BLaER1 (cell line): ENCODE results near the gene RNF208.
A peak's percentile ranks its signal among the peaks of the same experiment; 100 is the strongest.

Experiments used
- H3K27ac ChIP-seq: shearing (Covaris generic); formaldehyde crosslinking; 2 replicates; pipeline ENCODE4 v1.8.1; 2022
- H3K27me3 ChIP-seq: shearing (Covaris generic); formaldehyde crosslinking; 2 replicates; pipeline ENCODE4 v1.8.1; 2022
- H3K36me3 ChIP-seq: shearing (Covaris generic); formaldehyde crosslinking; 2 replicates; pipeline ENCODE4 v1.8.1; 2022
- H3K4me1 ChIP-seq: shearing (Covaris generic); formaldehyde crosslinking; 2 replicates; pipeline ENCODE4 v1.8.1; 2022
- H3K4me2 ChIP-seq: shearing (Covaris generic); formaldehyde crosslinking; 2 replicates; pipeline ENCODE4 v1.8.1; 2022
- H3K4me3 ChIP-seq: shearing (Covaris generic); formaldehyde crosslinking; 2 replicates; pipeline ENCODE4 v1.8.1; 2022
- H3K9ac ChIP-seq: shearing (Covaris generic); formaldehyde crosslinking; 2 replicates; pipeline ENCODE4 v1.8.1; 2022
- H3K9me3 ChIP-seq: shearing (Covaris generic); formaldehyde crosslinking; 2 replicates; pipeline ENCODE4 v1.8.1; 2022
- H4K20me1 ChIP-seq: shearing (Covaris generic); formaldehyde crosslinking; 2 replicates; pipeline ENCODE4 v1.8.1; 2022
- Cebpa-rat ChIP-seq: shearing (Covaris generic); IDR thresholded peaks from 2 replicates; pipeline ENCODE4 v1.8.1; 2022

RNF208 gene

DNA sequence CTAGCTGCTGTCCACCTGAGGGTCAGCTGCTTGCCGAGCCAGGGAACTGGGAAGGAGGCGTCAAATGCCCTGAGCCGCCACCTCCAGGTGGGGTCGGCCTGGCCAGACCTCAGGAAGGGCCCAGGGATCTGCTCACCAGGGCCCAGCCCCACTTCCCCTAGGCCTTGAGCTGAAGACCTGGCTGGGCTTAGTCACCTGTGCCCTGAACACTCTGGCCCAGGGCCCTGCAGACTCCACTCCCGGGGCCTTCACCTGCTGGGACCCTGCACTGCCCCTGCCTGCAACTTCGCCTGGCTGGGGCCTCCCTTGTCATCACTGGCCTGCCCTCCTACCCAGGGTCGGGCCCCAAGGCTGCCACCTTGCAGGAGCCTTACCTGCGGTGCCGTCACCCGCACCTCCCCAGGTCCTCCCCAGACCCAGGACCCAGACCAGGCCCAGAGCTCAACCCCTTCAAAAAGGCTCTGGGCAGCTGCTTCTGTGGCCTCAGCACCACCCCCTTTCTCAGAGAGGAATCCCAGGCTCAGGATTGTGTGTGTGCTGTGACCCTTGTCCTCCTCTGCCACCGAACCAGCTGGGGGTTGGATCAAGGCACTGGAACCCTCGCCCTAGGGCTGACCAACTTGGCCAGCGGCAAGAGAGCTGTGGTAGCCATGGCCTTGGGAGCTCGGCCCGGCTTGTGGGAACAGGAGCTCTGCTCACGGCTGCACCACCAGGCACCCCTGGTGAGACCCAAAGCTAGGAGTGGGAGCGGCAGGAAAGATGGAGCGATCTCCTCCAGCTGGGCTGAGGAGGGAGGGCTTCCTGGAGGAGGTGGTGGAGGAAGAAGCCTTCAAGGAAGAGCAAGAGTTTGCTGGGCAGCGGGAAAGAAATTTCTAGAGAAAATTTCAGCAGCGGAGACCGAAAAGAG is 31.9 kb upstream of the RNF208 start:
- Histone ChIP-seq H3K9ac (peak overlapping the region; percentile 94), H3K4me2 (peak overlapping the region; percentile 100), H3K36me3 (peaks cover 25% of the 10 kb centered on the region), H3K27me3 (no peaks in the 10 kb centered on the region), H3K4me3 (peak overlapping the region; percentile 99), H4K20me1 (peaks cover 19% of the 10 kb centered on the region), H3K4me1 (peaks cover 60% of the 10 kb centered on the region), H3K27ac (peak overlapping the region; percentile 93), H3K9me3 (no peaks in the 10 kb centered on the region)
- TF ChIP-seq Cebpa-rat, result no peak

DNA sequence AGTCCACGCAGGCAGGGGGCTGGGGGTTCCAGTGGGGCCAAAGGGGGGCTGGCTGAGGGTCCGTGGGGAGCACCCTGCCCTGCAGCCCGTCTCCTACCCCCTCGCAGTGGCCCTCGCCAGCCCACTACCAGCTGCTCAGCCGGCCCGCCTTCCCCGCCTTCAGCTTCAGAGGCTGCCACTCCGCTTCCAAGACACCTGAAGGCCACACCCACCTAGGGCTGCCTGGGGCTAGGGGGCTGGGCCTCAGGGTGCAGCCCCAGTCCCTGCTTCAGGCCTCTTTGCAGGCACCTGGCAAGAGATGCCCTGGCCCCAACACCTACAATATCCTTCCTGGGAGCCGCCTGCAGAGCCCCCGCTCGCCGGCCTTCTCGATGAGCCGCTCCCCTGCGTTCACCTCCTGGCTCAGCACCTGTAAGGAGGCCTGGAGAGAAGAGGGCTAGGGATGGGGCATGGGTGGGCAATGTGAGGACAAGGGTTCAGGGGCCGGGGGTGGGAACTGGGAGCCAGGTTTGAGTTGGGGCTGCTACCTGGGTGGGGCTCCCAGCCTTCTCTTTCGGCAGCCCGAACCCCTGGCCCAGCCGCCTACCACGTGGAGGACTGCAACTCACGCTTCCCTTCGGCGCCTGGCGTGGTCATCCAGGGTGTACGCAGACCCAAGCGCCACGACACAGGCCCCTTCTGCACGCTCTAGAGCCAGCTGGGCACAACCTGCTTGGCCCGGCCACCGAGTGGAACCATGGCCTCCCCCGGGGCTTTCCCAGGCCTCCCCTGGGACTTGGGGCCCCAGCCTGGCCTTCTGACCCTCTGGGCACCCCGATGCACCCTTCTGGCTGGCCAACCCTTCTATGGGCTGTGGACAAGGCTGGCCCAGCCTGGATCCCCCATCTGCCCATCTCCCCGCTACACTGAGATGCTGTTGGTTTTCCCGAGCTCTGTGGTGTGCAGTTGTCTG is 30.8 kb upstream of the RNF208 start:
- Histone ChIP-seq H3K4me1 (peaks cover 54% of the 10 kb centered on the region), H3K4me3 (no peak overlapping the region), H3K27me3 (no peaks in the 10 kb centered on the region), H3K4me2 (peak overlapping the region; percentile 100), H3K9me3 (no peaks in the 10 kb centered on the region), H4K20me1 (peaks cover 18% of the 10 kb centered on the region), H3K9ac (peak overlapping the region; percentile 34; the same call in 1 of the 2 replicates), H3K36me3 (peaks cover 14% of the 10 kb centered on the region), H3K27ac (no peak overlapping the region)
- no peak for TF ChIP-seq Cebpa-rat

DNA sequence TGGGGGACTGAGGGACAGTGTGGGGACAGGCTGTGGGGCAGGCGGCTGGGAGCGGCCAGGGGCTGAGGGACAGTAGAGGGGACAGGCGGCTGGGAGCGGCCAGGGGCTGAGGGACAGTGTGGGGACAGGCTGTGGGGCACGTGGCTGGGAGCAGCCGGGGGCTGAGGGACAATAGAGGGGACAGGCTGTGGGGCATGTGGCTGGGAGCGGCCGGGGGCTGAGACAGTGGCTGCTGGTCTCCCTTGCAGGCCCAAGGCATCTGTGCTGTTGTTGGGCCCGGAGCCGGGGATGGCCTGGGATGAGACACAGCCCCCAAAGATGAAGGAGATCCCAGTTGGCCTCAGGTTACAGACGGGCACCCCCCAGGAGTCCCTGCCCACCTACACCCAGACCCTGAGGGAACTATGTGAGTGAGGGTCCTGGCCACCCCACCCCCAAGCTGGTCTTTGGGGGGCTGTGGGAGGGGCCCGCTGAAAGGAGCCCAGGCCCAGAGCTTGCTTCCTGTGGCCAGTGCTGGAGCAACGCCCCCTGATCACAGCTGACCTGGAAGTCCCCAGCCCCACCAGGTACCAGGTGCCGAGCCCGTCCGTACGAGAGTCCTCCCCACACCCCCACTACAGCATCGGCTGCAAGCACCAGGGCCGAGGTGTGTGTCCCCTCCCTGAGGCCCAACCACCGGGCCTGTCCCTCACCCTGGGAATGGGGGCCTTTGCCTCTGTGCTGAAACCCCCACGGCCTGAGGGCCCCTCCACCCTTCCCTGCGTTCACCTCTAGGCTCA is 29.6 kb upstream of the RNF208 start:
- no peak overlapping the region for H3K4me3 ChIP-seq
- no peaks in the 10 kb centered on the region for H3K9me3 ChIP-seq
- no peak overlapping the region for H3K9ac ChIP-seq
- H3K27ac ChIP-seq, result no peak overlapping the region; the same call in 1 of the 2 replicates
- no peak for TF ChIP-seq Cebpa-rat
- peaks cover 7% of the 10 kb centered on the region for H3K36me3 ChIP-seq
- peaks cover 13% of the 10 kb centered on the region for H4K20me1 ChIP-seq
- no peak overlapping the region for H3K4me2 ChIP-seq
- no peaks in the 10 kb centered on the region for H3K27me3 ChIP-seq
- peaks cover 54% of the 10 kb centered on the region for H3K4me1 ChIP-seq

DNA sequence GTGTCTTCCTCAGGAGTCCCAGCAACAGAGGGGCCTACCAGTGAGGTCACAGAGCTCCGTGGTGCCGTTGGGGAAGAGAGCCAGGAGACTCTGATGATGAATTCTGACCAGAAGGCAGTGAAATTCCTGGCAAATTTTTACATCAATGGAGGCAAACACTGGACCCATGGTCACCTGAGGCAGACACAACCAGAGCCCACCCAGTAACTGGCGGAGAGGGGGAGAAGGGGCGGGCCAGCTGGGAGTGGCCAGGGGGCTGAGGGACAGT is 29.1 kb upstream of the RNF208 start, which contains the start of gene STPG3:
TSS of gene STPG3 (plus strand) at position 93 of the 268 bp plus-strand sequence. CDS start at position 94, 1 bp downstream.
- no peaks in the 10 kb centered on the region for H3K27me3 ChIP-seq
- peak within 1 kb of the TSS; percentile 16; the same call in 1 of the 2 replicates for H3K27ac ChIP-seq
- TF ChIP-seq Cebpa-rat, result no peak
- H3K9me3 ChIP-seq, result no peaks in the 10 kb centered on the region
- H3K4me3 ChIP-seq, result no peak within 1 kb of the TSS
- no peak within 1 kb of the TSS for H3K9ac ChIP-seq
- peak within 1 kb of the TSS; percentile 23; the same call in 1 of the 2 replicates for H3K4me2 ChIP-seq
- H4K20me1 ChIP-seq, result peaks cover 8% of the 10 kb centered on the region
- H3K4me1 ChIP-seq, result peaks cover 54% of the 10 kb centered on the region
- H3K36me3 ChIP-seq, result peaks cover 1% of the 10 kb centered on the region; the same call in 1 of the 2 replicates

DNA sequence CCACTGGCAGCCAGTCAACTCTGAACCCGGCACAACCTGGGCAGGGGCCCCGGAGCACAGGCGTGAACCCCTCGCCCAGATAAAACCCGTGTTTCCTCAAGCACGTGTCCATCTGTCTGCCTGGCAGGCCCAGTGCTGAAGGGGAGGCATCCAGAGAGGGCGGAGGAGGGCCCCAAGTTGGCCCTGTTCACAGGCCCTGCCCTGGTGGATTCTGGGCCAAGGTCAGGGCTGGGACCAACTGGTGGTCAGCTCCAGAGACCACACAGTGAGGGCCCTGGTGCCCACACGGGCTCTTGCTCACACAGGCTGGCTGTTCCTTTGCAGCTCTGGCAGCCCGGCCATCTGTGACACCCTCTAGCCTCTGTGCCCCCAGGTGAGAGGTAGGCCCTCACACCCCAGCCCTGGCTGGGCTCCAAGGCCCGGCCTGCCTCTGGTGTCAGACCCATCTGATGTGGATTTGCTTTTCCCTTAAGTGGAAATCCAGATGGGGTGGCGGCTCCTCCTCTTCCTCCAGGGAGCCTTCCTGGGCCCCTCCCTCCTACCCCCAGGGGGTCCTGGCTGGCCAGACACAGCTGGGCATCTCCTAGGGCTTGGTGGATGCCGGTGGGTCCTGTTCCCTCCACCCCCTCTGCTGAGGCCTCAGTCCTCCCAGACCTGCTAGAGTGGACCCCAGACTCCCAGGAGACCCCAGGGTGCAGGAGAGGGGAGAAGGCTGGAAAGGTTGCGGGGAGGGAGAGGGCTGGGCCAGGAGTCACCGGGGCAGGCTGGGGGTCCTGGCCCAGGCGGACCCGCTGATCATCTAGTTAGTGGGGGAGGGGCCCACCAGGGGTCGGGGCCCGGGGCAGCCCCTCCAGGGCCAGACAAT is 28.5 kb upstream of the RNF208 start:
- Histone ChIP-seq H4K20me1 (peaks cover 7% of the 10 kb centered on the region), H3K4me2 (peak overlapping the region; percentile 23; the same call in 1 of the 2 replicates), H3K27ac (0 out of 2 replicates have a peak overlapping the region, but pooled peaks have one; percentile 16), H3K27me3 (no peaks in the 10 kb centered on the region), H3K9ac (no peak overlapping the region), H3K36me3 (no peaks in the 10 kb centered on the region), H3K4me3 (no peak overlapping the region), H3K4me1 (peaks cover 56% of the 10 kb centered on the region), H3K9me3 (no peaks in the 10 kb centered on the region)
- TF ChIP-seq Cebpa-rat, result no peak

DNA sequence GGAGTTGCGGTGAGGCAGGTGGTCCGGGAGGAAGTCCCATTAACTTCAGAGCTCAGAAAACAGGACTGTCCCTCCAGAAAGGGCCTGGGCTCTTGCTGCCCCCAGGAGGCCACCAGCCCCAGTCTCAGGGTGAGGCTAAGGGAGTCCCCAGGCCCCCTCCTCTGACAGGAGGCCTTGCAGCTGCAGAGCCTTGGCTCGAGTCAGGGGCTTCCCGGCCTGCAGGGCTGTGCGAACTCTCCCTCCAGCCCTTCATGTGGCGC is 25.8 kb upstream of the RNF208 start:
- Histone ChIP-seq H3K4me3 (no peak overlapping the region), H3K4me1 (peaks cover 66% of the 10 kb centered on the region)

DNA sequence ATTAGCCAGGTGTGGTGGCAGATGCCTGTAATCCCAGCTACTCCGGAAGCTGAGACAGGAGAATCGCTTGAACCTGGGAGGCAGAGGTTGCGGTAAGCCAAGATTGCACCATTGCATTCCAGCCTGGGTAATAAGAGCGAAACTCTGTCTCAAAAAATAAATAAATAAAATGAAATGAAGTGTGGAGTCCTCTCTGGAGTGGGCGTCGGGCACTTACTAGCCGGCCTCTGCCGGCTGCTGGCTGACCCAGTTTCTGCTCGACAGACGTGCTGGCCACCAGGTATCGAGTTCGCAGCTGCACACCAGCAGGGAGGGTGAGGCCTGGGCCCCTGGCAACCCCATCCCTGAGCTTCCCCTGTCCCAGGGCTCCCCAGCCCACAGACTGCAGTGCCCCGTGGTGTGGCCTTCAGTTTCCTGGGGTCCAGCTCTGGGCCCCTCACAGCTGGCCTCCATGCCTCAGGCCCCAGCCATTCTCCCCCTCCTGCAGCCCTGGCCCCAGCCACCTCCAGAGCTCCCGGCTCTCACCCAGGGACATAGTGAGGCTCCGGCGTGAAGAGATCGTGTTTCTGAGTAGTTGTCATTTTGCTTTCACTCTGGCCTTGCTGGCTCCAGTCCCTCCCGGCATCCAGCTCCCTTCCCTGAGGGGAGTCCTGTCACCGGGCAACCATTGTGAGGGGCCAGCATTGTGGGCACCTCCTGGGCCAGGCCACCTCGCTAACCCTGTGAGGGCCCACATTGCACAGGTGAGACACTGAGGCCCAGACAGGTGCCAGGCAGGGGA is 25.3 kb upstream of the RNF208 start:
- Histone ChIP-seq H3K4me1 (peaks cover 67% of the 10 kb centered on the region), H3K9me3 (no peaks in the 10 kb centered on the region), H3K4me2 (0 out of 2 replicates have a peak overlapping the region, but pooled peaks have one; percentile 99), H3K9ac (no peak overlapping the region), H3K27ac (no peak overlapping the region), H4K20me1 (peaks cover 38% of the 10 kb centered on the region), H3K4me3 (no peak overlapping the region), H3K27me3 (no peaks in the 10 kb centered on the region), H3K36me3 (peaks cover 21% of the 10 kb centered on the region)
- no peak for TF ChIP-seq Cebpa-rat

More for the DNA sequence above, 25.8 kb upstream of the RNF208 start:
- Histone ChIP-seq H3K4me2 (0 out of 2 replicates have a peak overlapping the region, but pooled peaks have one; percentile 8), H3K9me3 (no peaks in the 10 kb centered on the region), H3K27ac (no peak overlapping the region), H3K27me3 (no peaks in the 10 kb centered on the region), H3K36me3 (peaks cover 15% of the 10 kb centered on the region), H3K9ac (no peak overlapping the region), H4K20me1 (peaks cover 33% of the 10 kb centered on the region)
- no peak for TF ChIP-seq Cebpa-rat
